NCI-H2029 treated with DMSO at 0.1 percent for 48 hours (cell line): Measurements from ENCODE around the gene PLET1.

ENCODE experiments used
- DNase-seq: peaks from one replicate; lab custom pipeline; 2025; lab: John Stamatoyannopoulos, UW

PLET1 gene, protein sequence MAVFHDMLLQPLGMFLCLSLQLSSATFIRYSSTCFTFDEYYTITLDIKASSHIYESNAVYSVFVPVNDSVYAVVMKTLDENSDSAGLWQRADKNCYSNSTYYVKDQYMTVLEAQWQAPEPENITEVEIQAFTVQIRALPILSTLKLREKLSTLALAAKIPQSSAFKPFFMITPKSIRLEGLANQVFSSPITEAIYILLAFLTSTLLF

DNA sequence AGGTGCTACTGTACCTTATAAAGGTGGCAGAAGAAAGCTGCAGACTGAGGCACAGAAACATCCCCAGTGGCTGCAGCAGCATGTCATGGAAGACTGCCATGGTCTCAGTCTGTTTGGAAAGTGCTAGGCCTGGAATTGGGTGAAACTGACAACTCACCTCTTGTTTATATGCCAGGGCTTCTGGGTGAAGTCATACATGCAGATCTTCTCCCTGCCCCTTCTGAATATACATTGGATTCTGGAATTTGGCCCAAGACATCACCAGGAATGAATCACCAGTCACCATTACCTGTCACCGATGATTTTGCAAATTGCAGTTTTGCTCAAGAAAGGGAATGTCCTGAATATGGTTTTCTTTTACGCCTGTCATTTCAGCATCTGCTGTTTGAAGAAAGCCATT, at the start of gene PLET1:
PLET1 (minus strand) TSS at position 371 of the 400 bp plus-strand sequence; CDS start at position 100, 271 bp downstream.
- DNase-seq = no peak

DNA sequence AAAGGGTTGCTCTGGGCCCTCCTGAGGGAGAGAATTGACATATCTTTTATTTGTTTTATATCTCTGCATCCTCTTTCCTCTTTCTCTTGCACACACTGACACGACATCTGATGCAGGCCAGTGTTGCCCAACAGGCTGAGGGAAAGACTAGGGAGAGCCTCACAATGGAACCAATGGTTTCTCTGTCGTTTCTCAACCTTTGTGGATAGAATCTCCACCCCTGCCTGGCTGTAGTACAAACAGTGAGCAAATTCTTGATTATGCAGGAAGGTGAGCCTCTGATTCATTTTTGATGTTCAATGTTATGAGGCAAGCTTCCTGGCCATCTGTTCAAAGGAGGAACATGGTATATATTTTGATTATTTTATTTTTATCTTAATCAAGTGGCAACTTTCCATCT, 49.8 kb upstream of the PLET1 start:
- DNase-seq = no peak

DNA sequence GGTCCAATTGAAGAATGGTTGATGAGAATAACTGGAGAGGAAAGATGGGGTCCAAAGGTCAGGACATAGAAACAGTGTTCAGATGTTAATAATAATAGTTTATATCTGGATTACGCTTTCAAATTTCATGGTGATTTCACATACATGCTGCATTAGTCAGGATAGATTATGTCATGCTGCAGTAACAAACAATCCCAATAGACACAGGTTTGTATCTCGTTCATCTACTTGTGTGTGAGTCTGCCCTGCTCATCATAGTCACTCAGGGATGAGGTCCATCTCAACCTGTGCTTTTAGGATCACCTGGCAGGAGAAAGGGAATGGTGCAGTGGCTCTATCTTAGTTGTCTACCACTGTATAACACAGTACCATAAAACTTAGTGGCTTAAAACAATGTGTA, 48.0 kb upstream of the PLET1 start:
- no peak for DNase-seq

- no peak for DNase-seq
Observed at GRCh38 chr11:112307616-112308015, 47.0 kb upstream of the PLET1 start.

GRCh38 chr11:112306230-112306629, 45.6 kb upstream of the PLET1 start:
- DNase-seq = no peak

DNA sequence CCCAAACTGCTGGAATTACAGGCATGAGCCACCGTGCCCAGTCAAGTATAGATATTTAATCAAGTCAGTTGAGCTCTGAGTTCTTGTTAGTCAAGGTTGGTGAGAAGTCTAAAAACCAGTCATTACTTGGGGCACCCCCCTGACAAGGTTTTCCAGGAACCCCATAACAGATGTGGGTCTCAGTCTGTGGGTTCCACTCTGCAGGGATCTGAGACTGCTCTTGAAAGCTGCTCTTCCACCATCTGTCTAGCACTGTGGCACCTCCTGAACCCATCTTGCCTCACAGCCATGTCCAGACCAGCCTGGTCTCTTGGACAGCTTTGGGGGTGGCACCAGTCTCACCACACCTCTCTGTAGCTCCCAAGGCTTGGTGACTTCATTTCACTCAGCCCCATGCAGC, 44.3 kb upstream of the PLET1 start:
- no peak for DNase-seq

DNA sequence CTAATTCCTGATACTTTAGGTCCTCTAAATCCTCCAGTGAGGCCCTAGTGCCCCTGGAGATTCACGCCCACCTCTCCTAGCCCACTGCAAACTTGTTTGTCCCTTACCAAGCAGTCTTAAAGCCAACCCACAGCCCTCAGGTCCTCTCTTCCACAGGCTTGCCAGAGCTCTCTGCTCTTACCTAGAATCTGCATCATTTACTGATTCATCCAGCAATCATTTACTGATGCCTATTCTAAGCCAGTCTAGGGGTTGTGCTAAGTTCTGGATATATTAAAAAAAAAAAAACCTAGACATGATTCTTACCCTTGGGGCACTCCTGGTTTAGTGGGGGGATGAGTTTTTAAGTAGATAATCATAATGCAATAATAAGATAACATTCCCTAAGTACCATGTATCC, 43.0 kb upstream of the PLET1 start:
- DNase-seq = no peak

GRCh38 chr11:112302226-112302868, 41.7 kb upstream of the PLET1 start:
- DNase-seq = no peak

DNA sequence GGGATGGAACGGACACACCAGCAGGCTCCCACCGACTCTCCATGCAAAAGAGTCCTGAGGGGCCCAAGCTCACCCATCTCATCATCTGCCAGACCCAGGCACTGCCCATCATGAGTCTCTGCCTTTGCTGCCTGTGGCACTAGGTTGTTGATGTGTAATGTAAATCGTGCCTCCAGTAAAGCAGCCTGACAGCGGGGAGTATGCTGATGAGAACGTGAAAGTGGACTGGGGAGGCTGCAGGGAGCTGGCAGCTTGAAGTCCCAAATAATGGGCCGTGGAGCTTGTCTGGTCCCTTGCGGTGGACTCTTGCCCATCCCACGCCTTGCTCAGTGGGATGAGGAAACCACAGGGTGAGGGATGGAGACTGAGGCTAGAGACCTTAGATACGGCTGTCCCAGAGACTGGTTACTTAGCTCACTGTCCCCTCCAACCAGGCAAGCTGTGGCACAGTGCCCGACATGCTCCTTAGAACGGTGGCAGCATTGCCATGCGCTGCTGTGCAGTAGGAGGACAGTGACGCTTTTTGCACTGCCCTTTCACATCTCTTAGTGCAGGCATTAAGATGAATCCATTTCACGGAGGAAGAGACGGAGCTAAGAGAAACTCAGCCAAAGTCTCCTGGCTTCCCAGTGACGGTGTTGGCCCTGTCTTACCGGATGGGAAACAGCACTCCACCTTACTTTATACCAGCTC, 39.6 kb upstream of the PLET1 start:
- no peak for DNase-seq

DNA sequence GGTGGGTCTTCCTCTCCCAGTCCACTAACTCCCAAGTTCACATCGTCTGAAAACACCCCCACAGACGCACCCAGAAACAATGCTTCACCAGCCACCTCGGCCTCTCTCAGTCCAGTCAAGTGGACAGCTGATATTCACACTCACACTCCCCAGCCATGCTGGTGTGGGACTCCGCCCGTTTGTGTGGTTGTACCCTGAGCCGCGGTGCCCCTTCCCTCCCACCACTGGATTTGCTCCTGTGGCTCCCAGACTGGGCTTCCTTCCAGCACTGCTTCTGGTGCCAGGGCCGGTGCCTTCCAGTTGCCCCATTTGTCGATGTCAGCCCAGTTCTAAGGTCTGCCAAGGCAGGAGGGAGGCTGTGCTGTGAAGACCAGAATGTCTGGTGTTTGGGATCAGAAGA, 37.9 kb upstream of the PLET1 start:
- DNase-seq = peak; percentile 13

DNA sequence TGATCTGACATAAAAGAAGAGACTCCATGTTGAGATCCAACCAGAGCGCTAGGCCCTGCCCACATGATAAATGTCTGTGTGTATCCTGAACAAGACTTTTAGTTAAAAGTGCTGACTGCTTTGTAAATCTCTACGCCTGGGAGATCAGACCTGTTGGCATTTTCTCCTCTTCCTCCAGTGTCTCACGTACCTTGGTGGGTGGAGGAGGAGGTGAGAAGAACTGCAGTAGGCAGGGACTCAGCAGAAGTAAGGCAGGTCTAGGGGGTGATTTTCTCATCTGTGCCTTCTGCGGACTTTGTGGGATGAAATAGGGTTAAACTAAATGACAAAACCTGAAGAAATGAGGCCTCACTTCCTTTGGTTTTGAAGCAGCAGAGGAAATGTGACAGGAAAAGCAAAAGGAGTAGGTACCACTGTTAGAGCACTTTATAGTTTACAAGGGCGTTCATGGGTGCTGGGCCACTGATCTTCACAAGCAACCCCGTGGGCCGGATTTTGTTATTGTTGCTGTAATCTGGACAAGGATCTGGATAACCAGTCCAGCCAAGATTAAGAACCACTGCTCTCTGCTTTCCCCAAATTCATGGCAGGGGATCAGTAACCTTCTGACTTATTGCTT, 36.7 kb upstream of the PLET1 start:
- DNase-seq = no peak

DNA sequence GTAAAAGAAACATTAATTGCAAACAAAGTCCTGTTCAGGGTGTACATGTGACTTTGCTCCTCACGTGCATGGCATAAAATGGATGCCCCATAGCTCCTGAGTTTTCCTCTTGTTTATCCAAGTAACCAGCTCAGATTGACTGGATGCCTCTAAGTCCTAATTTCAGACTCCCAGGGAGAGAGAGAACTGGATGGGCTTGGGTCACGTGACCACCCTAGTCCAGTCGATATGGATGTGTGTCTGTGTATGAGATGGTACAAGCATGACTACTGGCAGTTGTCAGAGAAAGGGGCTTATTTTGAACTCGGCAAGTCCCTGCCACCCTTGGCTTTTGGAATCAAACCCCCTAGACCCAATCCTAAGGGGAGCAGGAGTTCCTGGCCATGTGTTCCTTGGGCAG, 35.4 kb upstream of the PLET1 start:
- DNase-seq = no peak

DNA sequence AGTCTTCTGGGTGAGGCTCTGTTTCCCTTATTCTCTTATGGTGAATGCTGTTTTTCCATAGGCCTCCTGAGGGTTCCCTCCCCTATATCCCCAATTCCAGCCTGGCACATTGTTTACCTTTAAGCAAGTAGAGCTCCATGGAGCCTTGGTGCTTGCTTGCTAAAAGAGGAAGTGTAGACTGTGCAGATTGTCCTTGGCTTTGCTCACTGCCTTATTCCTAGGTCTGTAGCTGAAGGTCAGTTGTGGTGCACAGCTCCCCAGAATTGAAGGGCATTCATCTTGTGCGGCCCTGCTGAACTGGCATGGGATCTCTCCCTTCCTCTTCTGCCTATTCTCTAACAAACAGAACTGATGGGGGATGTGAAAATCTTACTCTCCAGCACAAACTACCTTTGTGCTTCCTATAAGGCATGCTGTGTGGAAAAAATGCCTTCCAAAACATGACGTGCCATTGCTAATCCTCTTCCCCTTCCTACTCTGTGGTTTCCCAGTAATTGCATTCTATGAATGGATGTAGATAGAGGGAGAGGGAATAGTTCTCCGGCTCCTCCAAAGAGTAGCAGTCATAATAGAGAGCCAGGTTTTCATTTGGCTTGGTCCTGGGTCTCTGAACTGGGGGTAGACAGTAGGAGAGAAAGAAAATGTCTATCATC, 34.2 kb upstream of the PLET1 start:
- no peak for DNase-seq

DNA sequence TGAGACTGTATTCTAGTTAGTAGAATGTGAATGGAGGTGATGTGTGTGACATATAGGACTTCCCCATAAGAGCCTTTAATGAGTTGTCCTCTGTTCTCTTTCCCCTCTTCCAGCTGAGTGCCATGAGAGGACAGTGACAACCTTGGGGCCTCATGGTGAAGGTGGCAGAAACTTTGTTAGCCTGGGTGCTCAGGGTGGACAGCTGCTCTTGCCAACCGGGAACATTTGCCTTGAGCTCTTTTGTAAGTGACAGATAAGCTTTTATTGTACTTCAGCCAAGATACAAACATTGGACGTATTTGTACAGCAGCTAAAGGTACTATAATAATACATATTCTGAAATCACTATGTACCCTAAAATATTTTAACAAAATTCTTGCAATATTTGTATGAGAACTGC, 33.0 kb upstream of the PLET1 start:
- DNase-seq = no peak

DNA sequence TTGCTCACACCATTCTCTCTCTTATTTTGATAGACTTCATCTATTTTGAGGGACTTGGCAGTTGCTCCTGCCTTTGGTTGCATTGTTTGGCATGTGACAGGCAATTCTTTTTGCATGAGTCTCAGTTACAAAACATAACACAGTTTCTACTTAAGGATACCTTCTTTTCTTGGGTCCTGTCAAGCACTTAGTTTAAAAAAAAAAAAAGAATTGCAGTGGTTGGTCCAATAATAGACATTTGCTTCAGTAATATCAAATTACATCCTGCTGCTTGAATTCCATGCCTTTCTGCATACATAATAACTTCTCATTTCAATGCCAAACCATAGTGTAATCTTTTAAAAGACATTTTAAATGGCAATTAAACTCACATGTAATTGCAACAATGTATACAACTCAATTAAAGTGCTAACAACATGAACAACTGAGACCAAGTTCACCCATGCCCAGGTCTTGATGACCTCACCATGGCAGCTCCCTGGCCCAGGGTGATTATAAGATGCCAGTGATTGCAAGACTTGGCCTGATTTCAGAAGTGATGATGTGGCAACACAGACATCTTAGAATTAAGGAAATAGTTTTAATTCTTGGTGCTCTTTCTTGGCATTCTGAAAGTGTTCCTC, 32.2 kb upstream of the PLET1 start:
- DNase-seq = no peak

DNA sequence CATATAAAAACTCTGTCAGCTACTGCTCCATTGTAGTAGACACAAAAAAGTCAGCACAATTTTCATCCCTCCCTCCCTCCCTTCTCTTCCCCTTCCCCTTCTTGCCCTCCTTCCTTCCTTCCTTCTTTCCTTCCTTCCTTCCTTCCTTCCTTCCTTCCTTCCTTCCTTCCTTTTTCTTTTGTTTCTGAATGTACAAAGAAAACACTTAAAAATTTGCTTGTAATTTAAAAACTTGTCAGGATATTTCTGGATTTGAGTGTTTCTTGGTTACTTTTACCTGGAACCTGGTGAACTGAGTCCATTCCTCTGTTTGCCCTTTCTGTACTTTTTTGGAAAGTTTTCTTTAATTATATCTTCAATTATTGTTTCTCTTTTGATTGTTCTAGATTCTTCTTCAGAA, 31.5 kb upstream of the PLET1 start:
- no peak for DNase-seq

- DNase-seq = no peak
Observed at GRCh38 chr11:112291191-112291590, 30.5 kb upstream of the PLET1 start.

- DNase-seq = no peak
Observed at GRCh38 chr11:112290493-112290850, 29.8 kb upstream of the PLET1 start.

- DNase-seq = no peak
Observed at GRCh38 chr11:112289588-112290492, 29.2 kb upstream of the PLET1 start.

DNA sequence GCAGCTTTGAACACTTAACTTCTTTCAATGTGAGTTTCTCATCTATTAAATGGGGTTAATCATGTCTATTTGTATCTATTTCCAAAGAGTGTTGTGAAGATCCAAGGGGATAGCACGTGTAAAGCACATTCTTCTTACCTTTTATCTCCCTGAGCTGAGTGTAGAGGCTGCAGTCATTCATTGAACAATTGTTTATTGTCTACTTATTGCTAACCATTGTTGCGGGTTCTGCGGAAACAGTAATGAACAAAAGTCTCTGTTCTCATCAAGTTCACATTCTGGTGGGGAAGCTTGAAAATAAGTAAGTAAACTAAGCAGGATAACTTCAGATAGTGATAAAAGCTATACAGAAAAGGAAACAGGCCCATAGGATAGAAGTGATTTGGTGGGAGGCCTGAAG, 27.4 kb upstream of the PLET1 start:
- no peak for DNase-seq

DNA sequence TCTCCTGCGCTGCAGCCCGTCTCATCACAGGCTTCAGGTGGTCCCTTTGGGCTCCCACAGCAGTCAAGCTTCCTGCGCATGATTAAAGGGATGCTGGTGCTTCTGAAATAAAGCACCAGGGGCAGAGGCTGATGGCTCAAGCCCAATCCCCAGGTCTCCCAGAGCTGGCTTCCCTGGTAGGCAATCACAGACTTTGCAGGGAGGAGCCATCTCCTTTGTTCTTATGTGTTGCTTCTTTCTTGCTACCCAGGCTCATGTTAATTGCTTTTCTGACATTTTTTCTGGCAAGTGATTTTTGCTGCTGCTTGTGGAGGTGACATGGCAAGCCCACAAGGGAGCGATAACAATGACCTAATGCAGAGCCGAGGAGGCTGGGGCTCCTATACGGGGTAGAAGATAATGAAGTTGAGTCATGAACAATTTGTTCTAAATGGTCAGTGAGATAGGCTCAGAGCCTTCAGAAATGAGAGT, 25.2 kb upstream of the PLET1 start:
- DNase-seq = no peak
